Activated naive CD4-positive, alpha-beta T cell treated with anti-CD3 and anti-CD28 coated beads, Interleukin-2, amount 10 ng/mL, durations not matched to agents 5 hours and 36 hours (primary cell): ENCODE data around the gene AJM1. TPM values are rescaled to one million over a fixed set of nuclear protein-coding genes. Genes with fewer than 3 reads are reported as not detected.

Experiments used
- microRNA-seq: library from miRNA; unstranded; fragments of <30 nt; microRNA quantifications from one replicate; pipeline ENCODE4 v1.2.0, GENCODE V29; 2022; ENCODE audit warnings: borderline microRNAs expressed, borderline replicate concordance
- total RNA-seq, 2 experiments: library from RNA; stranded (reverse); gene quantifications; one replicate each; pipeline ENCODE4 v1.2.3, GENCODE V29; 2021

Gene AJM1
- total RNA-seq = 1 to 10 TPM; 5.6 to 5.9 TPM

GRCh38 chr9:136842380-136842948 lies at the start of gene AJM1:
Gene AJM1 (plus strand): TSS chr9:136842478. CDS start chr9:136844415, 1,937 bp downstream.

DNA sequence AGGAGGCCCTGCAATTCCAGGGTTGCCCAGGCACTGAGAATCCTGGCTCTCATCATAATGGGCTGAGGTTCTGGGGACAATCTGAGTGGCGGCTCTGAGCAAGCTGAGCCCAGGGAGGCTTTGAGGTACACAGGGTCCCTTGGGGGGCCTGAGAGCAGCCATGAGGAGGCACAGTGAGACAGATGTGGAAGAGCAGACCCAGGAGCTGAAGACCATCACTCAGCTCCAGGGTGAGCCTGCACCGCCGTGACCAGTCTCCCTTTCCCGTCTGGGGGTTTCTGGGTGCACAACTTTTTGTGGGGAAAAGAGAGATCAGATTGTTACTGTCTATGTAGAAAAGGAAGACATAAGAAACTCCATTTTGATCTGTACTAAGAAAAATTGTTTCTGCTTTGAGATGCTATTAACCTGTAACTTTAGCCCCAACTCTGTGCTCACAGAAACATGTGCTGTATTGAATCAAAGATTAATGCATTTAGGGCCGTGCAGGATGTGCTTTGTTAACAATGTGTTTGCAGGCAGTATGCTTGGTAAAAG lies 46.0 kb upstream of the AJM1 start, which contains the start of gene CCDC183:
CCDC183 (plus strand) TSS at position 101 of the 537 bp plus-strand sequence; CDS start at position 161, 60 bp downstream.

GRCh38 chr9:136807281-136808074 lies 34.8 kb upstream of the AJM1 start, which contains the start of gene RABL6:
Gene RABL6 (plus strand): TSS chr9:136807948. CDS start chr9:136808197, 249 bp downstream.

DNA sequence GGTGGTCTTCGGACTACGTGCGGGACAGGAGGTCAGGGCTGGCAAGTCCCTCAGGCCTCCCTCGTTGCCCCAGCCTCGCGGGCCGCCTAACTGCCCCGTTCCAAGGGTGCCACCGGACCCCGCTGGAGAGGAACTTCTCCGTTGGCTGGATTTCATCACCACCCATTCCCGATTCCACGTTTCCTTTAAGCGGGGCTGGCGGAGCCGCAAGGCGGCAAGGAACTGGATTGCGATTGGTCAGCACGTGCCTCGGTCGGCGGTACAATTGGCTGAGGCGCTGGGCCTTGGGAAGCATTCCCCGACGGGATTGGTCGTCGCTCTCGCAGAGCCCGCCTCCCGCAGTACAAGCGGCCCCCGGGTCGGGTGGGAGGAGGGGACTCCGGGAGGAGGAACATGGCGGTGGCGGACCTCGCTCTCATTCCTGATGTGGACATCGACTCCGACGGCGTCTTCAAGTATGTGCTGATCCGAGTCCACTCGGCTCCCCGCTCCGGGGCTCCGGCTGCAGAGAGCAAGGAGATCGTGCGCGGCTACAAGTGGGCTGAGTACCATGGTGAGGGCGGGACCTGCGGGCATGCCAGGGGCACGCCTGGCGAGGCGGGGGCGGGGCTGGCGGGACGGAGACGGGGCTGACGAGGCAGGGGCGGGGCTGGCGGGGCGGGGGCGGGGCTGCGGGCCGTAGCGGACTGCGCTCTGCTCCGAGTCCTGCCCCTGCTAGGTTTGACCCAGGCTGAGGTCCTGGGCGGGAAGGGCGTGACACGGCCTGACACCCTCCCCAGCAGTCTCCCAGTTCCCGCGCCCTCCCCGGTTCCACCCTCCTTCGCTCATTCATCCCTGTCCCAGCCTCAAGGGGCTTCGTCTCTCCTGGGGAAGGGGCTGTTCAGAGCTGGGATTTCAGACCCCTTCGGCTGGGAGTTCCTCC lies 7.0 kb downstream of the AJM1 start, which contains the start of gene PHPT1:
PHPT1 (plus strand) TSS at position 372 of the 922 bp plus-strand sequence; CDS start at position 394, 22 bp downstream.

DNA sequence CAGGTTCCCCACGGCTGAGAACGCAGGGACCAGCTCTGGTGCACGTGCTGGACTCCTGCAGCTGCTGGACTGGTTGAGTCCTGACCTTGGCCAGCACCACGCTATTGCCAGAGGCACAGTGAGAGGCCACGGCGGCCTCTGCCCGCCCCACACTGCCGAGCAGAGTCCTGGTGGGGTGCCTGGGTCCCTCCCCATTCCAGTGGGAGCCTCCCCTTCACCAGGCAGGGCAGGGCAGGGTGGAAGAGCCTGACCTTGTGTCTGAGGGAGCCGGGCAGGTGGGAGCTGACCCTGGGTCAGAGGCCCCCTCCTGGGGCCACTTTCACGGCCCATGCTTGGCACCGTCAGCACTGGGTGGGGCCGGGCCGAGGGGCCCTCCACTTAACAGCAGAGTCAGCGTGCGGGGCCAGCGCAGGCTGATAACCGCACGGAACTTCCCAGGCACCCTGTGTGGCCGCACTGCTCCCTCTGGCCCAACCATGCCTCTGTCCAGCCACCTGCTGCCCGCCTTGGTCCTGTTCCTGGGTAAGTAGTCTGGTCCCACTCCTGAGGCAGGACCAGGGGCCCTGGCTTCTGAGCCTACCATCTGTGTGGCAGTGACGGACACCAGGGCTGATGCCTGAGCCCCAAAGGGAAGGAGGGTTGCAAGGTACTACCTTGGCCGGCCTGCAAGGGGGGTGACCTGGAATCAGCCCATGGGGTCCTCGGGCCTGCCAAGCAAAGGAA lies 9.8 kb downstream of the AJM1 start, which contains the start of gene MAMDC4:
MAMDC4 (plus strand) TSS at position 406 of the 723 bp plus-strand sequence; CDS start at position 477, 71 bp downstream.

DNA sequence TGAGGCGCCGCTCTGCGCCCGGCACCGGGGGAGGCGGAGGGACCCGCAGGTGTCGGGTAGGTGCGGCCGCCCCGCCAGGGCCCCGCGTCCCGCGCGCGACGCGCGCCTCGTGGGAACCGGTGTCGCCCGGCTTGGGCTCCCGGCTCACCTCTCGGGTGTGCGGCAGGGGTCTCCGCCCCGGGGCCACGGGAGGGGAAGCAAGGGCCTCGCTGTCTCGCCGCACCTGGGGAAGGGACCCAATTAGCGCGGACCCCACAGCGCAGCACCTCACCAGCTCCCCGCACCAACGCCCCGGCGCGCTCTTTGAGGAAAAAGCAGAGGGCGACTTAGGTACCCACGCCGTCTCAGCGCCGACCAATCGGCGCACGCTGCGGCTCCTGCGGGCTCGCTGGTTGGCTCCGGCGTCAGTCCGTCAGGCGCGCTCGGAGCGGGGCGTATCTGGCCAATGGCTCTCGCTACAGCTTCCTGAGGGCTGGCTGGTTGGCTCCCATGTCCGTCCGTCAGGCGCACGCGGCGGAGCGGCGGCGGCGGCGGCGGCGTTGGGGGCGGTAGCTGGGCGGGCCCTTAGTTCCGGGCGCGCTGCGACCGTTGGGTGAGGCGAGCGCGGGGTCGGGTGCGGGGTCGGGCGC lies 43.8 kb downstream of the AJM1 start, which contains the start of gene TRAF2:
TRAF2 (plus strand) TSS at position 567 of the 629 bp plus-strand sequence. CDS start 12,225 bp downstream, outside the sequence.

Small RNA genes within 50 kb of the gene (microRNA-seq; reads per million reads assigned to microRNA genes)
- not detected for gene MIR4292
- 1.0 reads per million for gene MIR4479

Other genes starting within 250 kb of the AJM1 start
- gene EGFL7, start 179.6 kb upstream of the AJM1 start, total RNA-seq = under 1 TPM; 0.41 to 0.63 TPM
- gene AGPAT2, start 155.0 kb upstream of the AJM1 start, total RNA-seq = 10 to 100 TPM; 16.8 to 17.8 TPM
- gene DIPK1B, start 129.9 kb upstream of the AJM1 start, total RNA-seq = under 1 TPM; 0.10 to 0.23 TPM
- gene LCN10, start 99.5 kb upstream of the AJM1 start, total RNA-seq = under 1 TPM in 1 of 2 experiments, not detected in 1; 0.08 TPM
- gene LCN6, start 94.0 kb upstream of the AJM1 start, total RNA-seq = not detected
- not detected for gene LCN8, start 84.2 kb upstream of the AJM1 start, total RNA-seq
- not detected for gene LCN15, start 78.0 kb upstream of the AJM1 start, total RNA-seq
- 10 to 100 TPM; 33.4 to 35.3 TPM for gene TMEM141, start 51.1 kb upstream of the AJM1 start, total RNA-seq
- gene CCDC183, start 46.1 kb upstream of the AJM1 start, total RNA-seq = under 1 TPM; 0.46 to 0.76 TPM
- gene RABL6, start 34.5 kb upstream of the AJM1 start, total RNA-seq = 10 to 100 TPM; 89.0 to 92.1 TPM
- 10 to 100 TPM; 86.7 to 87.5 TPM for gene PHPT1, start 6.9 kb downstream of the AJM1 start, total RNA-seq
- 10 to 100 TPM; 13.4 to 14.6 TPM for gene MAMDC4, start 9.9 kb downstream of the AJM1 start, total RNA-seq
- gene EDF1, start 23.8 kb downstream of the AJM1 start, total RNA-seq = 100 to 1,000 TPM; 316 to 330 TPM
- gene TRAF2, start 44.0 kb downstream of the AJM1 start, total RNA-seq = 10 to 100 TPM; 35.4 to 41.7 TPM
- gene FBXW5, start 102.3 kb downstream of the AJM1 start, total RNA-seq = 100 to 1,000 TPM; 104 to 108 TPM
- gene C8G, start 102.8 kb downstream of the AJM1 start, total RNA-seq = 1 to 10 TPM in 1 of 2 experiments, under 1 TPM in 1; 0.98 to 1.2 TPM
- gene LCN12, start 109.8 kb downstream of the AJM1 start, total RNA-seq = 1 to 10 TPM; 2.4 to 2.8 TPM
- 10 to 100 TPM; 13.2 to 17.8 TPM for gene PTGDS, start 135.0 kb downstream of the AJM1 start, total RNA-seq
- under 1 TPM; 0.58 to 0.60 TPM for gene LCNL1, start 140.5 kb downstream of the AJM1 start, total RNA-seq
- gene PAXX, start 149.9 kb downstream of the AJM1 start, total RNA-seq = 10 to 100 TPM; 69.6 to 74.6 TPM
- gene CLIC3, start 154.1 kb downstream of the AJM1 start, total RNA-seq = 1 to 10 TPM; 4.5 to 4.6 TPM
- 10 to 100 TPM; 41.1 to 42.6 TPM for gene ABCA2, start 185.8 kb downstream of the AJM1 start, total RNA-seq
- 1 to 10 TPM; 1.7 to 2.4 TPM for gene FUT7, start 189.6 kb downstream of the AJM1 start, total RNA-seq
- gene NPDC1, start 203.7 kb downstream of the AJM1 start, total RNA-seq = 10 to 100 TPM; 79.2 to 82.7 TPM
- gene ENTPD2, start 211.6 kb downstream of the AJM1 start, total RNA-seq = under 1 TPM; 0.25 to 0.36 TPM
- 10 to 100 TPM; 24.5 to 25.2 TPM for gene SAPCD2, start 228.1 kb downstream of the AJM1 start, total RNA-seq
- 10 to 100 TPM; 38.3 to 40.2 TPM for gene UAP1L1, start 235.0 kb downstream of the AJM1 start, total RNA-seq
- gene MAN1B1, start 244.5 kb downstream of the AJM1 start, total RNA-seq = 10 to 100 TPM; 56.7 to 57.8 TPM